T follicular helper cell (primary cell): ENCODE data around the gene WDR64.
A peak's percentile ranks its signal among the peaks of the same experiment; 100 is the strongest.
"Not testable (repeated sequence)": the region's sequence is repeated elsewhere in the genome, so short reads cannot be mapped to it uniquely, and the experiment has no call there.

Experiments used
- DNase-seq: peaks from one replicate; pipeline ENCODE4 v3.0.0-alpha.2; 2020; ENCODE audit warnings: low read depth

The WDR64 gene

DNA sequence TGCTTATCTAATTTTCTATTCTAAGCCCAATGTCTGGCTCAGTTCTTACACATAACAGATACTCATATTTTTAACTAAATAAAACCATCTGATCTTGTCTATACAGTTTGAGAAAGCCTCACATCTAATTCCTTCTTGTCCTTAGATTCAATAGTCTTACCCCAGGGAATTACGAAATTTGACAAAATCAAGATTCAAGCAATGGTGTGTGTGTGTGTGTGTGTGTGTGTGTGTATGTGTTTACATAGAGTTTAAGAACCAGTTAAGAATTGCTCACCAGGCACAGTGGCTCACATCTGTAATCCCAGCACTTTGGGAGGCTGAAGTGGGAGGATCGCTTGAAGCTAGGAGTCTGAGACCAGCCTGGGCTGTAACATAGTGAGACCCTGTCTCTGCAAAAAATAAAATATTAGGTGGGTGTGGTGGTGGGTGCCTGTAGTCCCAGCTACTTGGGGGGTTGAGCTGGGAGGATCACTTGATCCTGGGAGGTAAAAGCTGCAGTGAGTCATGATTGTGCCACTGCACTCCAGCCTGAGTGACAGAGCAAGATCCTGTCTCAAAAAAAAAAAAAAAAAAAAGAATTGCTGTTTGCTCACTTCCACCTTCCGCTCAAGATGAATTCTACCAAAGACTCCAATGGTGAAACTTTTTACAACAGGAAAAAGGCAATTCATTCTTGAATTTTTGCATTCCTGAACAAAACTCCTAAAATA is 6.2 kb downstream of the WDR64 start:
- DNase-seq = no peak

GRCh38 chr1:241659016-241659415 is 6.9 kb downstream of the WDR64 start:
- not testable (repeated sequence) for DNase-seq

DNA sequence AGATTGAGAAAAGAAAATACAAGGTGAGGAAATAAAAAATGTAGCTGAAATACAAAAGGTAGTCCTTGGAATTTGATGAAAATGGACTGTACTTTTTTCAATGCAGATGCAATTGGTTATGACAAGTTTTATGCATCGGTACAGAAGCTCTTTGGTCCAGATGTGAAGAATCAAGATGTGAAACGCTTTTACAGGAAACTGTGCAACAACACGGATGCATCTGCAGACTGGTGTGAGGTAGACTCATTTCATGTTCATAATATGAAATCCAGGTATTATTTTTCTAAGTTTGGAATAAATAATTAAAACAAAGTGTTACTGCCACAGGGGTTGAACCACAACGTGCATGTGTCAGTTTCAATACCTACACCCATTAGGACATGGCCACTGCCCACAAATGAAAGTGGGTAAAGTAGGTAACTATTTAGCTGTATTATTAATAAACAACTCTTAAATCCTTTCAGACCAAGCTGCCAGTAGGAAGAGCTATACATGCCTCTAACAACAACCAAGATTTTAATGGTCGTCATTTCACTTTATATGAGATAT is 8.4 kb downstream of the WDR64 start:
- no peak for DNase-seq

DNA sequence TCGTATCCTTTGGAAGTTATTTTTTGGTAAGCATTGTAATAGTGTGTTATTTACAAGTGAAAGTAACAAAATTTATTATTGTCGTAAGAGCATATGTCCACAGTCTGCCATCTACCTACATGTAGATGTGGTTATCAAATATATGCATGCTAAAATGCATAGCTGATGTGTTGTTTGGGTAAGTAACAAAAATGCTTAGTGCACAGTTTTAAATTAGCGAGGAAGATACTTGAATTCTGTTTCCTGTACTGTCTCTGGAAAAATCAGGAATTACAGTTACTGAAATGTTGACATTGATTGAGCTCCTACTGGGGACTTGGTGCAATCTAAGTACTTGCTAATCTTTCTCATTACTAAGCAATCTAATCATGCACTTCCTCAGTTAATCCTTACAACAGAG is 14.3 kb downstream of the WDR64 start:
- no peak for DNase-seq

- no peak for DNase-seq
These were observed 20.2 kb downstream of the WDR64 start for GRCh38 chr1:241672301-241672700.

GRCh38 chr1:241674805-241675384 is 22.8 kb downstream of the WDR64 start:
- no peak for DNase-seq

DNA sequence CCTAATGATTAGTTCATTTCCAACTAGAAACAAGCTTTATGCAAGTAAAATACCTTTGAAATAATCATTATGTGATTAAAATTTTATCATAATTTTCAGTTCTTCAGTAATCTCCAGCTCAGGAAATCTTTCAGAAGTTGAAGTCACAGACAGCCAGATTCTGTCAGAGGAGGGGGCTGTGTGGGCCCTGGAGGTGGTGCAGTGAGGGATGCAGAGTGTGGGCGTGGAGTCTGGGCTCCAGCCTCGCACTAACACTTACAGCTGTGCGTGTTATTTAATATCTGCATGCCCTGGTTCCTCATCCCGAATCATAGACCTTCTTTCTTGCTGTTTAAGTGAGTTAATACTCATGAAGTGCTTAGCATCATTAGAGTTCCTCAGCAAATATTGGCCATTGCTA is 23.9 kb downstream of the WDR64 start:
- DNase-seq = no peak

GRCh38 chr1:241677201-241677600 is 25.1 kb downstream of the WDR64 start:
- peak; percentile 0 for DNase-seq

- DNase-seq = no peak
These were observed 26.5 kb downstream of the WDR64 start for GRCh38 chr1:241678536-241678935.

- no peak for DNase-seq
These were observed 27.3 kb downstream of the WDR64 start for GRCh38 chr1:241679404-241679803.

DNA sequence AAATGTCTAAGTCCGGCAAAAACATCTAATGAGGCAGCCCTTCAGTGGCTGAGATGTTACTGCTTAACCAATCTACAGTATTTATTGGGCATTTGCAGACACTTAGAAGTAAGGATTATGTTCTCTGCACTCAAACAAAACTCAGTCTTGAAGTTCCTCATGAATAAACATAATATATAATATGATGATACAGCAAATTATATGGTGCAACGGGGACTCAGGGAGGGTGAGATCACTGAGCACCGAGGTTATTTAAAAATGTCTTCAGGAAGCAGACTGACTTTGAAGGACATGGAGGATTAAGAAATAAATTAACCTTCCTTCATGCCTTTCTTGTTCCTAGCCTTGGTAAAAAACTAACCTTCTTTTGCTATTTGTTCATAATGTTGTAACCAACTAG is 27.9 kb downstream of the WDR64 start:
- DNase-seq = no peak

GRCh38 chr1:241681861-241682448 is 29.9 kb downstream of the WDR64 start:
- not testable (repeated sequence) for DNase-seq

DNA sequence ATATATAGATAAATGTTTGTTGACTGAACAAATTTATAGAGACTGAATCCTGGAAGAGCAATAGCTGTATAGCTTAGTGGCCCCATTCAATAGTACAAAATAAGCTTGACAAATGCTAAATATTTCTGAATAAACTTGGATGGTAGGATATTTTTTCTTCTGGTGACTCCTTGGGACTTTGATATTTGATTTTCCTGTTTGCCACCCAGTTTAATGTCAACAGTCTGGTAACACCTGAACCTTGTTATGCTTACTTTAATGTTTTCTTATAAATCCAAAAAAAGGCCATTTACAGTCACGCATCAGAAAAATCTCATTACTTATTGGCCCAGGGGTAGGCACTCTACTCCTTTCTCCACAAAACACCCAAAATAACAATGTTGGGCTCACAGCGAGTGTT is 30.8 kb downstream of the WDR64 start:
- DNase-seq = no peak

GRCh38 chr1:241684108-241684507 is 32.0 kb downstream of the WDR64 start:
- no peak for DNase-seq

DNA sequence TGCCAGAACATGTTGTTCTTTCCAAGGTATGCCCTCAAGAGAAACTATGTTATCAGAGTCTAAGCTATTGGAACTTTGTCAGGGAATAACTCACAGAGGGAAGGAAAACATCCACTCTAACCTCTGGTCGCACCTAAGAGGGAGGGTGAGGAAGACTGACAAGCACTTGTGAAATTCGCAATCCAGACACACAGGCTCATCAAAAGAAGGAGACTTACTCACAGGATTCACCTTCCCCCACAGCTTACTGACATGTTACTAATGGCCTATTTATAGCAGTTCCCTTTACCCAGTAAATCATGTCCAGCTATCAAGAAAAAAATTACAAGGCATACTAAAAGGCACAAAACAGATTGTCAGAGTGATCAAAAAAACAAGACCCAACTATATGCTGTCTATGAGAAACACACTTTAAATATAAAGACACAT is 36.9 kb downstream of the WDR64 start:
- no peak for DNase-seq

DNA sequence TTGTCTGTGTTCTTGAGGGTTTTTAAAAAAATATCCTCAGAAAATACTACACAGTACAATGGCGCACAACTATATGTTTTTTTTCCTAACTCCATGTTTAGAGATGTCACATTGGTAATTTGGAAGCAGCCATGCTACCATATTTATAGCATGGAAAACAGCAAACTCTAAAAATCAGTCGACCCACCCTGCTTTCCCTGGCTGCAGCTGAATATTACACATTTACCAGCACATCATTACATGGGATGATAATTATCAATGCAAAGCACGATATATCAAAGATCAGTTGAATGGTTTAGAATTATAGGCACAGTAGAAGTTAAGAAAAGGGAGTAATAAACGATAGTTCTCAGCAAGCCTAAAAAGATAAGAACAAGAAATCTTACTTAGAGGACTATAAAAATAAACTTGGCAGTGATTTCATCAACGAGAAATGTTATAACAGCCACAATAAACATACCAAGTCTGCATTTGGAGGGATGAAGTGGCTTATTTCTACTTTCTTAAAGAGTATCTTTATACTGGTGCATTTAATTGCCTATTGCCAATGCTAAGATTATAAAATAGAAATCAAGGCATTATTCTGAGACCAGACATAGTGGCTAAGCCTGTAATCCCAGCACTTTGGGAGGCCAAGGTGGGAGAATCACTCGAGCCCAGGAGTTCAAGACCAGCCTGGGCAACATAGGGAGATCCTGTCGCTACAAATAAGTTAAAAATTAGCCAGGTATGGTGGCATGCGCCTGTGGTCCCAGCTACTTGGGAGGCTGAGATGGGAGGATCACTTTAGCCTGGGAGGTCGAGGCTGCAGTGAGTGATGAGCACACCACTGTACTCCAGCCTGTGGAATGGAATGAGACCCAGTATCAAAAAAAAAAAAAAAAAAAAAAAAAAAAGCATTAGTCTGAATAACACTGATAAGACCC is 43.4 kb downstream of the WDR64 start:
- DNase-seq = no peak

DNA sequence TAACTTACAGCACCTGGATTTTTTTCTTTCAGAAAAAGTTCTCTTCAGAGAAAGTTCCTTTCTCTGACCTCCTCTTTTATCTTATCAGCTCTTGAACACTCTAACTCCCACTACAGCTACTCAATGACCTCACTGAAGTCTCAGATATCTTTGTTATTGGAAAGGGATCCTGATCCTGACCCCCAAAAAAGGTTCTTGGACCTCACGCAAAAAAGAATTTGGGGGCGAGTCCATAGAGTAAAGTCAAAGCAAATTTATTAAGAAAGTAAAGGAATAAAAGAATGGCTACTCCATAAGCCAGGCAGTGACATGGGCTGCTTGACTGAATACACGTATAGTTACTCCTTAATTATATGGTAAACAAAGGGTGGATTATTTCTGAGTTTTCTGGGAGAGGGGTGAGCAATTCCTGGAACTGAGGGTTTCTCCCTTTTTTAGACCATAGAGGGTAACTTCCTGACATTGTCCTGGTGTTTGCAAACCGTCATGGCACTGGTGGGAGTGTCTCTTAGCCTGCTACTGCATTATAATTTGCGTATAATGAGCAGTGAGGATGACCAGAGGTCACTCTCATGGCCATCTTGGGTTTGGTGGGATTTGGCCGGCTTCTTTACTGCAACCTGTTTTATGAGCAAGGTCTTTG is 44.2 kb downstream of the WDR64 start:
- no peak for DNase-seq

- no peak for DNase-seq
These were observed 44.9 kb downstream of the WDR64 start for GRCh38 chr1:241696815-241697639.

GRCh38 chr1:241697640-241698018 is 45.5 kb downstream of the WDR64 start:
- no peak for DNase-seq

GRCh38 chr1:241698177-241698576 is 46.1 kb downstream of the WDR64 start:
- DNase-seq = no peak
